ENCODE results near the gene KIF22. TPM values are rescaled to one million over a fixed set of nuclear protein-coding genes. Genes with fewer than 3 reads are reported as not detected.
A peak's percentile ranks its signal among the peaks of the same experiment; 100 is the strongest.

KIF22 gene
- total RNA-seq, 4 donors from 2014 or later: 5.9 to 70.4 (median 15.8) TPM

DNA sequence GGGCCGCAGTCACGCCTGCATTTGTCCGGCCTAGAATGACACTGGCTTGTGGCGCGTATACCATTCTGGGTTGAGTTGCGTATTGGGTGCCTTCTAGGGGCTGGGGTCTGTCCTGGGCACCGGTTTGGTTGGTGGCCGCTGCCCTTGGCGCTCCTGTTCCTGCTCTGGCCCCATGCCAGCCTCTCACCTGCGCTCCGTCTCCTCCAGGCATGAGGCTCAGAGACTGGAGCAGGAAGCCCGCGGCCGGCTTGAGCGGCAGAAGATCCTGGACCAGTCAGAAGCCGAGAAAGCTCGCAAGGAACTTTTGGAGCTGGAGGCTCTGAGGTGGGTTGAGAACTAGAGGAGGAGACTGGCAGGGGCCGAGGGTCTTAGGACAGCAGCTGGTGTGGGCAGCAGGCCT, 55.1 kb downstream of the KIF22 start:
- Histone ChIP-seq H3K27me3 (no peaks in the 10 kb centered on the region), H3K27ac (peak overlapping the region; percentile 55 to 65), H3K4me1 (no peaks in the 10 kb centered on the region), H3K4me3 (no peak overlapping the region), H3K9me3 (no peaks in the 10 kb centered on the region), H3K36me3 (no peaks in the 10 kb centered on the region)
- TF ChIP-seq, protein P1, sequence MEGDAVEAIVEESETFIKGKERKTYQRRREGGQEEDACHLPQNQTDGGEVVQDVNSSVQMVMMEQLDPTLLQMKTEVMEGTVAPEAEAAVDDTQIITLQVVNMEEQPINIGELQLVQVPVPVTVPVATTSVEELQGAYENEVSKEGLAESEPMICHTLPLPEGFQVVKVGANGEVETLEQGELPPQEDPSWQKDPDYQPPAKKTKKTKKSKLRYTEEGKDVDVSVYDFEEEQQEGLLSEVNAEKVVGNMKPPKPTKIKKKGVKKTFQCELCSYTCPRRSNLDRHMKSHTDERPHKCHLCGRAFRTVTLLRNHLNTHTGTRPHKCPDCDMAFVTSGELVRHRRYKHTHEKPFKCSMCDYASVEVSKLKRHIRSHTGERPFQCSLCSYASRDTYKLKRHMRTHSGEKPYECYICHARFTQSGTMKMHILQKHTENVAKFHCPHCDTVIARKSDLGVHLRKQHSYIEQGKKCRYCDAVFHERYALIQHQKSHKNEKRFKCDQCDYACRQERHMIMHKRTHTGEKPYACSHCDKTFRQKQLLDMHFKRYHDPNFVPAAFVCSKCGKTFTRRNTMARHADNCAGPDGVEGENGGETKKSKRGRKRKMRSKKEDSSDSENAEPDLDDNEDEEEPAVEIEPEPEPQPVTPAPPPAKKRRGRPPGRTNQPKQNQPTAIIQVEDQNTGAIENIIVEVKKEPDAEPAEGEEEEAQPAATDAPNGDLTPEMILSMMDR (IDR thresholded peaks at IDR 0.05): no peak
- TF ChIP-seq POLR2A (IDR thresholded peaks at IDR 0.05): no peak
- no peak for DNase-seq
- intact Hi-C loops (cut with DNase I; ENCODE audit: low total_unique reads): no loop called here

DNA sequence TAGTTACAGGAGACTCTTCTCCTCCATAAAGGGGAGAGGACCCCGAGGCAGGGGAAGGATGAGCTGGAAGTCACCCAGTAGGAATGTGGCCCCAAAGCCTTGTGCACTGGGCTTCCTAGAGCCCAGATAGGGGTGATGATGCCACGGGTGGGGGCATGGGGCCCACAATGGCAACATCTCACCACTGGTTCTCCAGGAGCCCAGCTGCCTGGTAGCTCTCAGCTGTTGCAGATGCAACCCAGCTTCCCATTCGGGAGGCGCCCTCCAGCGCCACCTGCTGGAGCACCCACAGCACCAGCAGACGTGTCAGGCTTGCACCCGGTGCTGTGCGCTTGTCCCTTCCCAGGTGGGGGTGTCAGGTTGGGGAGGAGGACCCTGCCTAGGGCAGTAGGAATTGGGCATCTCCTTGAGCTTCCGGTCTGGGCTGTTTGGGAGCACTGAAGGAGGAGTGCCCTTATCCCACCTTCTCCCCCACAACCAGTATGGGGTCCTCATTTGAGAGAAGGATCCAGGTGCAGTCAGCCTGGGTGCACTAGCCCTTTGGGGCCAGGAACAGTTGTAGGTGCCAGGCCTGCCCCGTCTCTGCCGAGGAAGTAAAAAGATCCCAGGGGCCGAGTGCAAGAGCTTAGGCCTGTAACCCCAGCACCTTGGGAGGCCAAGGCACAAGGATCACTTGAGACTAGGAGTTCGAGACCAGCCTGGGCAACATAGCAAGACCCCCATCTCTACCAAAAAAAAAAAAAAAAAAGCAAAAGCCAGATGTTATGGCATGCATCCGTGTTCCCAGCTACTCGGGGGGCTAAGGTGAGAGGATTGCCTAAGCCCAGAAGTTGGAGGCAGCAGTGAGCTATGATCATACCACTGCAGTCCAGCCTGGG, 58.1 kb downstream of the KIF22 start:
- Histone ChIP-seq H3K27me3 (no peaks in the 10 kb centered on the region), H3K36me3 (no peaks in the 10 kb centered on the region), H3K27ac (peak overlapping the region; percentile 27 to 60), H3K4me1 (no peaks in the 10 kb centered on the region), H3K4me3 (no peak overlapping the region), H3K9me3 (no peaks in the 10 kb centered on the region)
- peak; percentile 70 to 72 for DNase-seq
- intact Hi-C loops (cut with DNase I; ENCODE audit: low total_unique reads): no loop called here
- TF ChIP-seq POLR2A (IDR thresholded peaks at IDR 0.05): no peak
- TF ChIP-seq, protein P1 (IDR thresholded peaks at IDR 0.05): peak; percentile 72 to 83 (median 80)

DNA sequence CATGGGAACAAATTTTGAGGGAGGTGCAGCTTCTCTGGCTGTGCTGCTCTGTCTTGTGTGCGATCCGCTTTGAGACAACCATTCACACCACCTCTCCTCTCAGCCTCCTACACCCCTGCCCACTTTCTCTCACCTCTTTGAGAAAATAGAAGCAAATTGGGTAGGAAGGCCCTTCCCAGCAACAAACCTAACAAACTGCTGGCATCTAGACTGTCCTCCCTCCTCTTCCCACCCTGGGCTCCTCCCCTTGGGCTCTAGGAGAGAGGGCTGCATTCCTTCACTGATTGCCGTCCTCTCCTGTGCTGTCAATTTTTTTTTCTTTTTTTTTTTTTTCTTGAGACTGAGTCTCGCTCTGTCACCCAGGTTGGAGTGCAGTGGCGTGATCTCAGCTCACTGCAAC, 59.0 kb downstream of the KIF22 start:
- H3K4me3 ChIP-seq: no peak overlapping the region
- no peaks in the 10 kb centered on the region for H3K36me3 ChIP-seq
- peak overlapping the region; percentile 27 to 60 for H3K27ac ChIP-seq
- no peak for TF ChIP-seq POLR2A (IDR thresholded peaks at IDR 0.05)
- TF ChIP-seq, protein P1 (IDR thresholded peaks at IDR 0.05): no peak
- intact Hi-C loops (cut with DNase I; ENCODE audit: low total_unique reads): no loop called here
- DNase-seq: no peak
- no peaks in the 10 kb centered on the region for H3K9me3 ChIP-seq
- H3K4me1 ChIP-seq: no peaks in the 10 kb centered on the region
- no peaks in the 10 kb centered on the region for H3K27me3 ChIP-seq

DNA sequence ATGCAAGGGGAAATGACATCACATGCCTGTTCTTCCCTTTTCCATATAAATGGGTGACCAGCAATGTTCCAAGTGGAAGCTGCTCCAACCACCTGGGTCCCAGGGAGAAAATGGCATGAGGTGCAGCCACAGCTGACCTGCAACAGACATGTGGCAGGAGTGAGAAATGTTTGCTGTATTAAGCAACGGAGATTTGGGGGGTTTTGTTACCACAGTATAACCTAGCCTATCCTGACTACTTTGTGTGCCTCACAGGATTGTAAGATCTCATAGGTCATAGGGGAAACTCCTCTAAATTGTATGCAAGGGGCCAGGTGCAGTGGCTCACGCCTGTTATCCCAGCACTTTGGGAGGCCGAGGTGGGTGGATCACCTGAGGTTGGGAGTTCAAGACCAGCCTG, 60.4 kb downstream of the KIF22 start:
- no peak for DNase-seq
- Histone ChIP-seq H3K27me3 (no peaks in the 10 kb centered on the region), H3K9me3 (no peaks in the 10 kb centered on the region), H3K27ac (no peak overlapping the region), H3K4me3 (no peak overlapping the region), H3K36me3 (no peaks in the 10 kb centered on the region), H3K4me1 (no peaks in the 10 kb centered on the region)
- intact Hi-C loops (cut with DNase I; ENCODE audit: low total_unique reads): no loop called here
- no peak for TF ChIP-seq POLR2A (IDR thresholded peaks at IDR 0.05)
- TF ChIP-seq, protein P1 (IDR thresholded peaks at IDR 0.05): no peak

DNA sequence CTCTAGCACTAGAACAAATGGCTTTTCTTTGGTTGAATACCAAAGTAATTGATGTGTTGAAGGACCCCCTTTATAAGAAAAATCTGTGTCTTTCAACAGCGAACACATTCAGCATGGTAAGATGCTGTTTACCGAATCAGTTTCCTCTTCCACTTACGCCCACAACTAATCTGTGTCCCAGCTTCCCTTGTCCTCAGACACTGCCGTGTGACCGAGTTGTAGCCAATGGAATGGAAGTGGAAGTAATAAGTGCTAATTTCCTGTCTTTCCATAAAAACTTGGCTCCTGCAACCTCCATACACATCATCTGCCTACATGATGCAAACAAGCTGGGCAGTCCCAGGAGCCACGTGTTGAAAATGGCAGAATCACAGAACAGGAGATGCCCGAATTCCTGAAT, 62.1 kb downstream of the KIF22 start:
- TF ChIP-seq, protein P1 (IDR thresholded peaks at IDR 0.05): no peak
- no peak for TF ChIP-seq POLR2A (IDR thresholded peaks at IDR 0.05)
- Histone ChIP-seq H3K36me3 (no peaks in the 10 kb centered on the region), H3K4me1 (no peaks in the 10 kb centered on the region), H3K27ac (peak overlapping the region in 1 of 2 donors; percentile 17), H3K9me3 (no peaks in the 10 kb centered on the region), H3K4me3 (no peak overlapping the region), H3K27me3 (no peaks in the 10 kb centered on the region)
- intact Hi-C loops (cut with DNase I; ENCODE audit: low total_unique reads): no loop called here
- no peak for DNase-seq

All from uterus (tissue), 4 donors.